ENCODE measurements around the gene PSMA8. TPM values are rescaled to one million over a fixed set of nuclear protein-coding genes. Genes with fewer than 3 reads are reported as not detected.

The PSMA8 gene
- total RNA-seq, 1 donor from 2014 or later: not detected

DNA sequence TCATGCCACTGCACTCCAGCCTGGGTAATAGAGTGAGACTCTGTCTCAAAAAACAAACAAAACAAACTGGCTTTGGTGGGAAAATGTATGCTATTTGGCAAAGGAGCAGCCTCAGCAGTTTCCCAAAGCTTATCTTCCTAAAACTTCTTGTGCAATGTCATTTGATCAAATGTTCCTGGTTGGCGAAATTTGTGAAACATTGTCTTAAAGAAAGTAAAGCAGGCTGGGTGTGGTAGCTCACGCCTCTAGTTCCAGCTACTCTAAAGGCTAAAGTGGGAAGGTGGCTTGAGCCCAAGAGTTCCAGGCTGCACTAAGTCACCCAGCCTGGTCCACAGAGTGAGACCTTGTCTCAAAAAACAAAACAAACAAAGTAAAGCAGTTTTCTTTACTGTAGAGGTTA lies 75.3 kb downstream of the PSMA8 start:
- Mint-ChIP-seq H3K27me3 (ENCODE audit: low read depth) (no peaks in the 10 kb centered on the region), H3K4me1 (peaks cover 26% of the 10 kb centered on the region), H3K36me3 (ENCODE audit: low read depth) (no peaks in the 10 kb centered on the region), H3K27ac (ENCODE audit: unreplicated experiment) (no peak overlapping the region), H3K4me3 (no peak overlapping the region), H3K9me3 (no peaks in the 10 kb centered on the region)
- TF ChIP-seq, protein P1, sequence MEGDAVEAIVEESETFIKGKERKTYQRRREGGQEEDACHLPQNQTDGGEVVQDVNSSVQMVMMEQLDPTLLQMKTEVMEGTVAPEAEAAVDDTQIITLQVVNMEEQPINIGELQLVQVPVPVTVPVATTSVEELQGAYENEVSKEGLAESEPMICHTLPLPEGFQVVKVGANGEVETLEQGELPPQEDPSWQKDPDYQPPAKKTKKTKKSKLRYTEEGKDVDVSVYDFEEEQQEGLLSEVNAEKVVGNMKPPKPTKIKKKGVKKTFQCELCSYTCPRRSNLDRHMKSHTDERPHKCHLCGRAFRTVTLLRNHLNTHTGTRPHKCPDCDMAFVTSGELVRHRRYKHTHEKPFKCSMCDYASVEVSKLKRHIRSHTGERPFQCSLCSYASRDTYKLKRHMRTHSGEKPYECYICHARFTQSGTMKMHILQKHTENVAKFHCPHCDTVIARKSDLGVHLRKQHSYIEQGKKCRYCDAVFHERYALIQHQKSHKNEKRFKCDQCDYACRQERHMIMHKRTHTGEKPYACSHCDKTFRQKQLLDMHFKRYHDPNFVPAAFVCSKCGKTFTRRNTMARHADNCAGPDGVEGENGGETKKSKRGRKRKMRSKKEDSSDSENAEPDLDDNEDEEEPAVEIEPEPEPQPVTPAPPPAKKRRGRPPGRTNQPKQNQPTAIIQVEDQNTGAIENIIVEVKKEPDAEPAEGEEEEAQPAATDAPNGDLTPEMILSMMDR (conservative IDR thresholded peaks at IDR 0.05): no peak
- DNase-seq (ENCODE audit: low read depth, low spot score): no peak

DNA sequence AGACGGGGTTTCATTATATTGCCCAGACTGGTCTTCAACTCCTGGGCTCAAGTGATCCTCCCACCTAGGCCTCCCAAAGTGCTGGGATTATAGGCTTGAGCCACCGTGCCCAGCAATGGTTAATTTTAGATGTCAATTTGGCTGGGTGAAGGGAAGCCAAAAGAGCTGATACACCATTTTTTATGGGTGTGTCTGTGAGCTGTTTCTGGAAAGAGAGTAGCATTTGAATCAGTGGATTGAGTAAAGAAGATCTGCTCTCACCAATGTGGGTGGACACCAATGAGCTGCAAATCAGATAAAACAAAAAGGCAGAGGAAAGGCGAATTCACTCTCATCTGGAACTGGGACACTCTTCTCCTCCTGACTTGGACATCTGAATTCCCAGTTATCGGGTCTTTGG lies 76.5 kb downstream of the PSMA8 start:
- TF ChIP-seq, protein P1 (conservative IDR thresholded peaks at IDR 0.05): no peak
- Mint-ChIP-seq H3K4me3 (no peak overlapping the region), H3K27me3 (ENCODE audit: low read depth) (no peaks in the 10 kb centered on the region), H3K27ac (ENCODE audit: unreplicated experiment) (no peak overlapping the region), H3K4me1 (peaks cover 24% of the 10 kb centered on the region), H3K36me3 (ENCODE audit: low read depth) (no peaks in the 10 kb centered on the region), H3K9me3 (no peaks in the 10 kb centered on the region)
- DNase-seq (ENCODE audit: low read depth, low spot score): no peak

DNA sequence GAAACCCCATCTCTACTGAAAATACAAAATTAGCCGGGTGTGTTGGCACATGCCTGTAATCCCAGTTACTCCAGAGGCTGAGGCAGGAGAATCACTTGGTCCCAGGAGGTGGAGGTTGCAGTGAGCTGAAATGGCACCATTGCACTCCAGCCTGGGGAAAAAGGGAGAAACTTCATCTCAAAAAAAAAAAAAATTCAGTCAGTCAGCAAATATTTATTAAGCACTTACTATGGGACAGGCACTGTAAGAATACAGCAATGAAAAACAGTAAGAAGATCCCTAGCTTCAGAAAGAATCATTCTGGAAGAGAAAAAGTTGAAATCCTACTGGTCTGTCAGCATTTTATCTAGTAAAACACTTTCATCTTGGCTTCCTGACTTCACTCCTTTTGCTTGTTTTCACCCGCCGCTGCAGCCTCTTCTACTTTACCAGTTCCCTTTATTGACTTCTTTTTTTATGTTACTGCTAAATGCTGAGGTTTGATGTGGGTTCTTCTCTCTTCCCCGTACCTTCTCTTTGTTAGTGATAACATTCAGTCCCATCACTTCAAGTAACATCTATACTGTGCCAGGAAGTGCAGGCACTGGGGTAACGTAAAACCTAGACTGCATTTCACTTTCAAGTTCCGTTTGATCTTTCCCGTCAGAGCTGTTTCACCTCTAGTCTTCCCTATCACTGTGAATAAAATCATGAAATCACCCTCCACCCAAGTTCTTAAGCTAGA lies 81.7 kb downstream of the PSMA8 start:
- H3K4me1 Mint-ChIP-seq: no peaks in the 10 kb centered on the region
- no peaks in the 10 kb centered on the region for H3K27me3 Mint-ChIP-seq (ENCODE audit: low read depth)
- H3K4me3 Mint-ChIP-seq: no peak overlapping the region
- H3K9me3 Mint-ChIP-seq: no peaks in the 10 kb centered on the region
- DNase-seq (ENCODE audit: low read depth, low spot score): no peak
- no peaks in the 10 kb centered on the region for H3K36me3 Mint-ChIP-seq (ENCODE audit: low read depth)
- TF ChIP-seq, protein P1 (conservative IDR thresholded peaks at IDR 0.05): no peak
- H3K27ac Mint-ChIP-seq (ENCODE audit: unreplicated experiment): no peak overlapping the region

DNA sequence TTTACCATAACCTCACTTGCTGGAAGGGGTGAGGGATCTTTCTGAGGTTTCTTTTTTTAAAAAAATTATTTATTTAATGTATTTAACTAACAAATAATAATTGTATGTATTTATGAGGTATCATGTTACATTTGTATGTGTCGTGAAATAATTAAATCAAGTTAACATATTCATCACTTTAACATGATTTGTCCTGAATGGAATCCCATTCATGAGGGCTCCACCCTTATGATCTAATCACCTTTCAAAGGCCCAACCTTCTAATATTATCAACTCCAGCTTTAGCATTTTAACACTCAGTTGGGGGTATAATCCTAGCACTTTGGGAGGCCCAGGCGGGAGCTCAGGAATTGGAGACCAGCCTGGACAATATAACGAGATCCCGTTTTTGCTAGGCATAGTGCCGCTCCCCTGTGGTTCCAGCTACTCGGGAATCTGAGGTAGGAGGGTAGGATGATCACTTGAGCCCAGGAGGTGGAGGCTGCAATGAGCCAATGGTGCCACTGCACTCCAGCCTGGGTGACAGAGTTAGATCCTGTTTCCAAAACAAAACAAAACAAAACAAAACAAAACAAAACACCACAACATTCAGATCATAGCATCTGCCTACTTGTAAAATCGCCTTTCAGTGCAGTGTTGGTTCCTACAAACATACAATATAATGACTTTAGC lies 91.5 kb downstream of the PSMA8 start:
- Mint-ChIP-seq H3K4me1 (peaks cover 23% of the 10 kb centered on the region), H3K9me3 (no peaks in the 10 kb centered on the region), H3K4me3 (peak overlapping the region; percentile 94), H3K27ac (ENCODE audit: unreplicated experiment) (no peak overlapping the region), H3K36me3 (ENCODE audit: low read depth) (no peaks in the 10 kb centered on the region), H3K27me3 (ENCODE audit: low read depth) (peaks cover 60% of the 10 kb centered on the region)
- no peak for DNase-seq (ENCODE audit: low read depth, low spot score)
- TF ChIP-seq, protein P1 (conservative IDR thresholded peaks at IDR 0.05): no peak

DNA sequence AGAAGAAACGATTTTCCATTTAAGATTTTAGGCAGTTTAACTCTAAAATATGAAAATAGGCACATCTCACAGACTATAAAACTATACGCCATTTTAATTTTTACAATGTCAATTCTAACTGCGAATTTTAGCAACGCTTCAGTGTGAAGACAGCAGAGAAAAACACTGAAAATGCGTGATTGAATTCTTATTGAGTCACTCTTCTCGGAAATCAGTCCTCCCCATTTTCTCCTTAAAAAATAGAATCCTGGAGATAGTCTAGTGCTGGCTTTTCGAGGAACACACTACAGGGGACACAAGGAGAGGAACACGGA lies 92.2 kb downstream of the PSMA8 start:
- no peak for DNase-seq (ENCODE audit: low read depth, low spot score)
- no peaks in the 10 kb centered on the region for H3K9me3 Mint-ChIP-seq
- H3K27me3 Mint-ChIP-seq (ENCODE audit: low read depth): peaks cover 61% of the 10 kb centered on the region
- TF ChIP-seq, protein P1 (conservative IDR thresholded peaks at IDR 0.05): no peak
- H3K27ac Mint-ChIP-seq (ENCODE audit: unreplicated experiment): peak overlapping the region; percentile 6
- peak overlapping the region; percentile 94 for H3K4me3 Mint-ChIP-seq
- no peaks in the 10 kb centered on the region for H3K36me3 Mint-ChIP-seq (ENCODE audit: low read depth)
- H3K4me1 Mint-ChIP-seq: peaks cover 23% of the 10 kb centered on the region

Data from neural crest cell (in vitro differentiated cells).